Fibroblast of upper back skin (primary cell): ENCODE results near the gene CYP4A22.
"Not testable (repeated sequence)": the region's sequence is repeated elsewhere in the genome, so short reads cannot be mapped to it uniquely, and the experiment has no call there.

Source experiments
- DNase-seq: peaks from one replicate; pipeline ENCODE4 v3.0.0-alpha.2; 2013

Gene CYP4A22

DNA sequence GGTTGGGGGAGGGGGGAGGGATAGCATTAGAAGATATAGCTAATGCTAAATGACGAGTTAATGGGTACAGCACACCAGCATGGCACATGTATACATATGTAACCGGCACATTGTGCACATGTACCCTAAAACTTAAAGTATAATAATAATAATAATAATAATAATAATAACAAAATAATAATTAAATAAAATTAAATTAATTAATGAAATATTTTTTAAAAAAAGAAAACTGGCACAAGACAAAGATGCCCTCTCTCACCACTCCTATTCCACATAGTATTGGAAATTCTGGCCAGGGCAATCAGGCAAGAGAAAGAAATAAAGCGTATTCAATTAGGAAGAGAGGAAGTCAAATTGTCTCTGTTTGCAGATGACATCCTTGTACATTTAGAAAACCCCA is 20.7 kb downstream of the CYP4A22 start:
- DNase-seq: not testable (repeated sequence)

DNA sequence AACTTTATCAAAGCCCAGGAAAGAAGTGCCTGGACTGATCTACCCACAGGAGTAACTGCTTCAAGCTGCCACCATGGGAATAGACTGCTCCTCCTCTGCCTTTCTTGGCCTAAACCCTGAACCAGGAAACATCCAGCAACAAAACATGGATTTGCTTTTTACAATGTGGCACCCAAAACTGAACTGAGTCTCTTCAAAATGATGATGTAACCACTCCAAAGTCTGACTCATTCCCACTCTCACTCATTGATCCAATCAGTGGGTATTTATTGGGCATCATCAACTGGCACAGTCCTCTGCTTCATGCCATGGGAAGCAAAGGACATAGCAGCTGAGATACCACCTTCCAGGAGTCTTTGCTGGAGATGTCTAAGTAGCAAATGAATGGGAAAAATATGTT is 23.5 kb downstream of the CYP4A22 start:
- no peak for DNase-seq

- DNase-seq: no peak
Observed at GRCh38 chr1:47161298-47162040, 24.2 kb downstream of the CYP4A22 start.

DNA sequence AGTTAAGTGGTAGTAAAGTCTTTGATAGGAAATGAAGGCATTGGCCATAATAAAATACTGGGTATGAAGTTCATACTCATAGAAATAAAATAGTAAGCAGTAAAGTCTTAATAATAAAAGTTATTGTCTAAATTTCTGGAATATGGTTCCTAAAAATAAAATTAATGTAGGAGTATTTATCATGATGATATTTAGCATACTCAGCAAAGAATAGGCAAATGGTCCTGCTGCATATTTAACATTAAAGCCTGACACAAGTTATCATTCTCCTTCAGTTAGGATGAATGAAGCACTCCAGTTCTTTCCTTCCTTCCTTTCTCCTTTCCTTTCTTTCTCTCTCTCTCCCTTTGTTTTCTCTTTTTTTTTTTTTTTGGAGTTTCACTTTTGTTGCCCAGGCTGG is 27.3 kb downstream of the CYP4A22 start:
- no peak for DNase-seq

DNA sequence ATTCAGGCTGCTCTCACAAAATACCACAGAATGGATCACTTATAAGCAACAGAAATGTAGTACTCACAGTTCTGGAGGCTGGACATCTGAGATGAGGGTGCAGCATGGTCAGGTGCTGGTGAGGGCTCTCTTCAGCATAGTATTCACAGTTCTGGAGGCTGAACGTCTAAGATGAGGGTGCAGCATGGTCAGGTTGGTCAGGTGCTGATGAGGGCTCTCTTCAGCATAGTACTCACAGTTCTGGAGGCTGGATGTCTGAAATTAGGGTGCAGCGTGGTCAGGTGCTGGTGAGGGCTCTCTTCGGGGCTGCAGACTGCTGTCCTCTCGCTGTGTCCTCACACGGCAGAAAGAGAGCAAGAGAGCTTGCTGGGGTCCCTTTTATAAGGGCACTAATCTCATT is 35.5 kb downstream of the CYP4A22 start:
- no peak for DNase-seq

GRCh38 chr1:47174656-47175020 is 37.4 kb downstream of the CYP4A22 start:
- DNase-seq: no peak

- DNase-seq: peak; percentile 54
Observed at GRCh38 chr1:47175227-47175934, 38.1 kb downstream of the CYP4A22 start.

GRCh38 chr1:47178020-47178419 is 40.8 kb downstream of the CYP4A22 start:
- no peak for DNase-seq

- DNase-seq: no peak
Observed at GRCh38 chr1:47178654-47179016, 41.4 kb downstream of the CYP4A22 start.

- DNase-seq: peak; percentile 93
Observed at GRCh38 chr1:47179017-47179987, 42.1 kb downstream of the CYP4A22 start.

DNA sequence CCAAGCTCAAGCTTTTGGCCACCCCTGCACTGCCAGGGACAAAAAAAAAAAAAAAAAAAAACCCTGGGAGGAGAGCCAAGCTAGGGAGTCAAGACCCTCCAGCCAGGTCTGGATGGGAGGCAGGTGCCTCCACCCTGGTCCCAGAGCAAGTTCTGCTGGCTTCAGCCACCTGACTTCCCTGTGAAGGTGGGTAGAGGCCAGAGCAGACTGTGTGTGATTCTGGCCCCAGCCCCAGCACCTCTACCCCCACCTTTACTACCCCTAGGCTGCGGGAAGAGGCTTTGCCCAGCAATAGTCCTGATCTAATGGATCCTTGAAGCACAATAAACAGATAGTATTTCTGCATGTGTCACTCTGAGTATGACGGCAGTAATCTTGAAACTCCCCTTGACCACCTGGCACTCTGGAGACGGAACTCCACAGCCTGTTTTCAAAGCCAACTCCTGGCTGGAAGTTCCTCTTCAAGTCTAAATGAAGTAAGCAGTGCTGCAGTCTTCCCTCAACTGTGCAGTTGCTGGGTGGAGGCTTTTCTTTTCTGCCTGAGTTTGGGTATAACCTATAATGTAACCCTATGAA is 42.8 kb downstream of the CYP4A22 start:
- DNase-seq: no peak

DNA sequence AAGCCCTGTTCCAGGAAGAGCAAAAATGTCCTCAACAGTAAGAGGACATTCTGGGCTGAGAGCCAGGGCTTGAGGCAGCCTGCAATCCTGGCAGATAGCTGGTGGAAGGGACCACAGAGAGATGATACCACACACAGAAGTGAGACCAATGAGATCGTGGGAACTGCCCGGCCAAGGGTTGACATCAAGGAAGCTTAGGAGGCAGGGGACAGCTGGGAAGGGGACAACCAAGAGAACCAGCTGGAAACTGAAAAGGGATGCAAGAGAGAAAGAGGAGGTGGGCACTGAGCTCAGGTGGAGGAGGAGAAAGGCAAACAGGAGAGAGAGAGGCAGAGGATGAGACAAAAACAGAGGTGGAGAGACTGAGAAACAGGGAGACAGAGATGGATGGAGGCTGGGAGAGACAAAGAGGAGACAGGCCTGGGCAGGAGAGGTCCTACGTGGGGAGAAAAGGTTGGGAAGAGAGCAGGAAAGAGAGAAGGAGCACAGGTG is 43.4 kb downstream of the CYP4A22 start:
- DNase-seq: no peak

DNA sequence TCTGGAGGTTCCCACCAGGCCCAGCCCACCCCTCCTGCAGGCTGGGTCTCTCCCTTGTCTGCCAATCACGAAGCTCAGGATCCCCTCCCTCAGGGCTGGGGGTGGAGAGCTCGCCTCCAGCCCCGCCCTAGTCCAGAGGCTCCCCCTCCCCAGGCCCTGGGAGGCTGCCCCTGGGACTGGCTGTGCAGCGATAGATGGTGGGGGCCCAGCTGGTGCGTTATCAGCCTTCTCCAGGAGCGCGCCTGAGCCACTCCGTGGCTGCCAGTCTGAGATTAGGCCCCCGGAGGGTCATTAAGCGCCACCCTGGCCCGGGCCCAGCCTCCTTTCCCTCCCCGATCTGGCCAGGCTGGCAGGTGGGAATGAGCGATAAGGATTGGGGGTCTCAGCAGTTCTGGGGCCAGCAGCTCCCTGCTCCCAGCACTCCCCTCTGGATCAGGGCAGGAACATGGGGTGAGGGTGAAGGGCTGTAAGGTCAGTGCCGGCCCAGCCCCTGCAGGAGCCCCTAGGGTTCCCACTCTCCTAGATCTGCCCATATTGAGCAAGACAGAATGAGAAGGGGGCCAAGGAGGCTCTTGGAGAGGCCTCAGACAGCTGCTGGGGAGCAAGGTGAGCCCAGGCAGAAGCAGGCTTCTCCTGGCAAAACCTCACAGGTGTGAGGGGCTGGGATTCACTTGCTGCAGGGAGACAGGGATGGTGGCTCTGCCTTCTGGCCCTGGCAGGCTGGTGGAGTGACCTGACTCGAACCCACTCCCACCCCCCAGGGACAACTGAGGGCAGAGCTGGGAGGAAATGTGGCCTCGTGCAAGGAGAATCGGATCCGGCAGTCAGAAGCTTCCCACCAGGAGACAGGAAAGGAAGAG is 44.1 kb downstream of the CYP4A22 start:
- DNase-seq: no peak

GRCh38 chr1:47181955-47182675 is 44.9 kb downstream of the CYP4A22 start:
- DNase-seq: no peak

DNA sequence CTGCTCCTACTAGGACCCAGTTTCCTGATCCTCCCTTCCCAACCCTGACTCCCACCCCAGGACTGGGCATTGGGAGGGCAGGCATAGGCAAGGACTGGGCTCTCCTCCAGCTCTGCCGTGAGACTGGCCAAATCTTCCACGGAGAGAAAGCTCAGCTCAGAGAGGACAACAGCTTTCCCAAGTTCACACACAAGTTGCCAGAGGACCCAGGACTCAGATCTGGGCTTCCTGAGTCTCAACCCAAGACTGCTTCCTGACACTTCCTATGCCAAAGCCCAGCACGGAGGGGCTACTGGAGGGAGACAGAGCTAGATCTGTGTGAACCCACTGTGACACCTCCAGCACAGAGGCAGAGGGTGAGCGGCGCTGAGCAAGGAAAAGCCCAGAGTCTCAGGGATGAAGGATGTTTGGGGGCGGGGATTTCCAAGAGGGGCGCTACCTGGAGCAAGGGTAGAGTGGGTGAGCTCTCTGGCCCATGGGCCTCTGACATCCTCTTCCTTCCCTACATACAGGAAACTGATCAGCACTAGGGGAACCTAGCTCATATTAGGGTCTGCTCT is 45.5 kb downstream of the CYP4A22 start:
- DNase-seq: no peak

- no peak for DNase-seq
Observed at GRCh38 chr1:47183308-47184089, 46.3 kb downstream of the CYP4A22 start.

GRCh38 chr1:47184090-47184821 is 47.0 kb downstream of the CYP4A22 start:
- no peak for DNase-seq

GRCh38 chr1:47184822-47185677 is 47.8 kb downstream of the CYP4A22 start:
- no peak for DNase-seq
